BJ (cell line): ENCODE measurements around the gene GJA4. TPM values are rescaled to one million over a fixed set of nuclear protein-coding genes. Genes with fewer than 3 reads are reported as not detected.
"Not testable (repeated sequence)": the region's sequence is repeated elsewhere in the genome, so short reads cannot be mapped to it uniquely, and the experiment has no call there.

ENCODE experiments used
- CTCF ChIA-PET: fragments of 350-600 bp; formaldehyde crosslinking; extraction: SDS; loops from one replicate; lab custom pipeline; 2021; ENCODE audit warnings: antibody characterized with exemption, inconsistent platforms; lab: Yijun Ruan, JAX
- POLR2A ChIA-PET: fragments of 300-600 bp; sonication (Branson Sonifier 250); formaldehyde crosslinking; extraction: SDS; loops from one replicate; lab custom pipeline; 2021; ENCODE audit warnings: antibody characterized with exemption; lab: Charles Lee
- DNase-seq: peaks from one replicate; pipeline ENCODE4 v3.0.0-alpha.2; 2011; ENCODE audit warnings: low read depth
- H3K27me3 ChIP-seq: 2 replicates; pipeline ENCODE4 v1.6.0; 2011; ENCODE audit warnings: low read length; ENCODE audit not compliant: control insufficient read depth, insufficient read depth
- H3K36me3 ChIP-seq: 2 replicates; pipeline ENCODE4 v1.5.1; 2011; ENCODE audit warnings: low read length; ENCODE audit not compliant: control insufficient read depth, insufficient read depth
- H3K4me3 ChIP-seq: 2 replicates; pipeline ENCODE4 v1.5.1; 2011; ENCODE audit warnings: low read depth, mild to moderate bottlenecking, control low read depth, low read length
- CTCF ChIP-seq: IDR thresholded peaks from 2 replicates; pipeline ENCODE4 v1.5.1; 2011; ENCODE audit warnings: low read depth, mild to moderate bottlenecking, control low read depth, inconsistent platforms, low read length, moderate library complexity; ENCODE audit not compliant: insufficient read depth
- polyA plus RNA-seq: library from polyadenylated mRNA; depleted of rRNA; stranded (reverse); fragments of >200 nt; gene quantifications from 2 replicates; pipeline ENCODE4 v1.2.3, GENCODE V29; 2011

Gene GJA4
- polyA plus RNA-seq, 1 experiment: not detected

GRCh38 chr1:34763142-34763781 lies 29.5 kb upstream of the GJA4 start:
- POLR2A ChIA-PET: no interaction called here
- TF ChIP-seq CTCF: no peak
- DNase-seq: no peak
- Histone ChIP-seq H3K27me3 (no peaks in the 10 kb centered on the region; the same call in none of the 2 replicates), H3K36me3 (no peaks in the 10 kb centered on the region), H3K4me3 (no peak overlapping the region)
- CTCF ChIA-PET: no interaction called here

DNA sequence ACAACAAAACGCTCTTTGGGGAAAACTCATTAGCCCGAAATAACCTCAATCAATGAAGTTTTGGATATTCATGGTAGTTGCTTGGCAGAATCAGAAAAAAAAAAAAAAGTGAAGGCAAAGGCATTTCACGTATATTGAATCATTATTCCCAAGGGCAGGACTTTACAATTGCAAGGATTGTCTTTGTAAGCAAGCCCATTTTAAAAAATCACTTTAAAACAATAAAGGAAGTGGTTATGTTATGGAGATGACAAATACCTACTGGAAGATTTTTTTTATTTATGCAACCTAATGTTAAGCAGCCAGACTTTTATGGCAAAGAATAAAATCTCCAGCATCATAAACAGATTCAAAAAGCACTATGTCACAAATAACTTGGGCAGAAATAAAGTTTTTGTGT lies 23.9 kb upstream of the GJA4 start:
- no peaks in the 10 kb centered on the region for H3K36me3 ChIP-seq
- H3K4me3 ChIP-seq: no peak overlapping the region
- no peak for DNase-seq
- ChIA-PET CTCF (no interaction called here), POLR2A (no interaction called here)
- TF ChIP-seq CTCF: no peak
- H3K27me3 ChIP-seq: peaks cover 4% of the 10 kb centered on the region; the same call in 1 of the 2 replicates

DNA sequence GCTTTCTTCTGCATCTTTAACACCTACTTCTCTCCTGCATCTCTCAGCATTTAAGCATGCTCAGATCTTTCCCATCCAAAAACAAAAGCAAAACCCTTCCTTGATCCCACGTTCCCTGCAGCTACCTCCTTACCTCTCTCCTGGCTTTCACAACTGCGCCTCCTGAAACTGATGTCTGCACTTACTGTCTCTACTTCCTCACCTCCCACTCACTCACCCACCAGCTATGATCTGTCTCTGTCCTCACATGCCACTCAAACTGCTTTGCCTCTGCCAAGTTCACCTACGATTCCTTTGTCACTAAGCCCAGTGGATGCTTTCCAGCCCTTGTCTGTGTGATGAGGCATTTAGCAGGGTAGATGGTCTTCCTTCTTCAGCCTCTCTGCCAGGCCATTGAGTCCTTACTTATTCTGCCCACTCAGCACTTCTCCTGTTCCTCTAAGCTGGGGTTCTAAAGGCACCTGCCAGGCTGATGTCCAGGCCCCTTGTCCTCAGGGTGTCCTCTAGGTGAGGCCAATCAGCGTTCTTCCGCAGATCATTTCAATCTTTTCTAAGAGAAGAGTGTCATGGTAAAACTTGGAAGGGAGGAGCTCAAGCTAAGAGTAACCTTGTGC lies 21.8 kb upstream of the GJA4 start:
- CTCF ChIA-PET: interaction anchor here (0.7 kb wide), 1 partner anchor 15 kb away, joined by 3 read pairs; no protein-coding TSS in a partner anchor
- TF ChIP-seq CTCF: no peak
- Histone ChIP-seq H3K27me3 (peaks cover 4% of the 10 kb centered on the region; the same call in 1 of the 2 replicates), H3K4me3 (no peak overlapping the region), H3K36me3 (no peaks in the 10 kb centered on the region)
- POLR2A ChIA-PET: no interaction called here
- DNase-seq: no peak

DNA sequence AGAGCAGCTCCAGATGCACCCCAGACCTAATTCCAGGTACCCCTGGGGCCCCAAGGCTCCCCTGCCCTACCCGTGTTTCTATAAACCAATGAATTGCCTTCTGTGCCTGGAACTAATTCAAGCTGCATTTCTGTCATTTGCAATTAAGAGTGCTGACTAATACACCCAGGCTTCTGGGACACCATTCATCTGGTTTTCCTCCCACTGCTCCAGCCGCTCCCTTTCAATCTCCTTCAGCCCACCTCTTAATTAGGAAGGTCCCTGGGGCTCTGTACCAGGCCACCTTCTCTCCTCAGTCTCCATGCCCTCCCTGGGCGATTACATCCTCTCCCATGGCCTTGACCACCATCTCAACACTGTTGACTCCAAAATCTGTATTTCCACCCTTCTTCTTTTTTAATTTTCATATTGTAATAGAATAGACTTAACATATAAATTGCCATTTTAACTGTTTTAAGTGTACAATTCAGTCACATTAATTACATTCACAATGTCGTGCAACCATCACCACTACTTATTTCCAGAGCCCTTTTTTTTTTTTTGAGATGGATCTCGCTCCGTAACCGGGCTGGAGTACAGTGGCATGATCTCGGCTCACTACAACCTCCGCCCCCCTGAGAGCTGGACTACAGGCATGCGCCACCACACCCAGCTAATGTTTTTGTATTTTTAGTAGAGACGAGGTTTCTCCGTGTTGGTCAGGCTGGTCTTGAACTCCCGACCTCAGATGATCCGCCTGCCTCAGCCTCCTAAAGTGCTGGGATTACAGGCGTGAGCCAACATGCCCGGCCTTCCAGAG lies 21.0 kb upstream of the GJA4 start:
- POLR2A ChIA-PET: no interaction called here
- Histone ChIP-seq H3K4me3 (no peak overlapping the region), H3K36me3 (no peaks in the 10 kb centered on the region), H3K27me3 (peaks cover 4% of the 10 kb centered on the region; the same call in 1 of the 2 replicates)
- TF ChIP-seq CTCF: no peak
- no peak for DNase-seq
- CTCF ChIA-PET: no interaction called here

DNA sequence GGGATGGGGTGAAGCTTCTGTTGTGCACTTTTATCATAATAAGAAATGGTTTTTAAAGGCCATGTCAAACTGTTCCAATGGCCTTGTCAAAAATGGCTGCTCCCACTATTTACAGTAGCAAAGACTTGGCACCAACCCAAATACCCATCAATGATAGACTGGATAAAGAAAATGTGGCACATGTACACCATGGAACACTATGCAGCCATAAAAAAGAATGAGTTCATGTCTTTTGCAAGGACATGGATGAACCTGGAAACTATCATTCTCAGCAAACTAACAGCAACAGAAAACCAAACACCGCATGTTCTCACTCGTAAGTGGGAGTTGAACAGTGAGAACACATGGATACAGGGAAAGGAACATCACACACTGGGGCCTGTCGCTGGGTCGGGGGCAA lies 19.7 kb upstream of the GJA4 start:
- POLR2A ChIA-PET, H3K27me3 ChIP-seq, H3K36me3 ChIP-seq, CTCF ChIA-PET, H3K4me3 ChIP-seq, DNase-seq: not testable (repeated sequence)
